H1 (cell line): ENCODE measurements around the gene OS9. TPM values are rescaled to one million over a fixed set of nuclear protein-coding genes. Genes with fewer than 3 reads are reported as not detected.
A peak's percentile ranks its signal among the peaks of the same experiment; 100 is the strongest.

Experiments used
- CTCF ChIA-PET: fragments of 300-600 bp; sonication (Branson Sonifier 250); formaldehyde crosslinking; loops from one replicate; lab custom pipeline; 2021; ENCODE audit not compliant: partially characterized antibody; lab: Charles Lee
- POLR2A ChIA-PET: fragments of 300-600 bp; sonication (Branson Sonifier 250); formaldehyde crosslinking; loops from one replicate; lab custom pipeline; 2021; ENCODE audit warnings: inconsistent platforms; ENCODE audit not compliant: partially characterized antibody; lab: Charles Lee
- DNase-seq, 2 experiments: peaks; one replicate each; pipeline versions ENCODE4 v3.0.0 to v3.0.0-alpha.2; 2010 to 2022; ENCODE audit warnings: low spot score in 2 of 2, low read depth in 1 of 2, mixed read lengths in 1 of 2
- FAIRE-seq: peaks from 2 replicates; lab custom pipeline; 2011; peaks lifted over from hg19 to GRCh38; lab: Jason Lieb, UNC
- H2AFZ ChIP-seq: 2 replicates; pipeline ENCODE4 v1.8.1; 2012; ENCODE audit warnings: low read length, inconsistent platforms
- H2AK5ac ChIP-seq: 2 replicates; pipeline ENCODE4 v1.6.1; 2013; ENCODE audit warnings: low read depth, low read length
- H2BK120ac ChIP-seq: replicated peaks from 2 replicates; pipeline ENCODE3; 2013; ENCODE audit warnings: low read depth, low read length, inconsistent platforms
- H2BK12ac ChIP-seq: 2 replicates; pipeline ENCODE4 v1.6.1; 2013; ENCODE audit warnings: low read depth, low read length
- H2BK15ac ChIP-seq: 2 replicates; pipeline ENCODE4 v1.6.1; 2013; ENCODE audit warnings: low read length
- H2BK20ac ChIP-seq: 2 replicates; pipeline ENCODE4 v1.6.1; 2013; ENCODE audit warnings: low read length
- H2BK5ac ChIP-seq: 2 replicates; pipeline ENCODE4 v1.6.1; 2013; ENCODE audit warnings: low read depth, low read length
- H3K14ac ChIP-seq: 2 replicates; pipeline ENCODE4 v1.6.1; 2013; ENCODE audit warnings: inconsistent platforms; ENCODE audit not compliant: insufficient read length
- H3K18ac ChIP-seq: 2 replicates; pipeline ENCODE4 v1.6.1; 2013; ENCODE audit warnings: low read length; ENCODE audit errors: extremely low read depth
- H3K23ac ChIP-seq: 2 replicates; pipeline ENCODE4 v1.6.1; 2013; ENCODE audit warnings: inconsistent platforms; ENCODE audit not compliant: insufficient read length
- H3K23me2 ChIP-seq: 2 replicates; pipeline ENCODE4 v1.6.1; 2013; ENCODE audit warnings: low read depth, low read length
- H3K27ac ChIP-seq: 2 replicates; pipeline ENCODE4 v1.6.1; 2011; ENCODE audit warnings: low read depth, low read length, inconsistent platforms
- H3K27me3 ChIP-seq, 4 experiments: replicated peaks in 1 of 4; 1 replicate in 1 of 4; 2 replicates in 3 of 4; pipeline versions ENCODE4 v1.6.1 to v1.8.1; 2011 to 2013; ENCODE audit warnings: low read length in 3 of 4, mild to moderate bottlenecking in 3 of 4, inconsistent platforms in 2 of 4, mixed read lengths in 2 of 4, moderate library complexity in 1 of 4; ENCODE audit not compliant: control insufficient read depth in 3 of 4, insufficient read depth in 3 of 4; ENCODE audit errors: extremely low read depth in 1 of 4
- H3K36me3 ChIP-seq, 4 experiments: 2 replicates each; pipeline versions ENCODE4 v1.6.1 to v1.8.1; 2011 to 2013; ENCODE audit warnings: mild to moderate bottlenecking in 4 of 4, low read length in 3 of 4, moderate library complexity in 2 of 4, control low read depth in 1 of 4, inconsistent platforms in 1 of 4; ENCODE audit not compliant: insufficient read depth in 4 of 4, control insufficient read depth in 2 of 4
- H3K4ac ChIP-seq: replicated peaks from 2 replicates; pipeline ENCODE3; 2013; ENCODE audit warnings: low read length, low read depth, mixed read lengths, inconsistent platforms; ENCODE audit not compliant: insufficient read length
- H3K4me1 ChIP-seq, 4 experiments: replicated peaks in 1 of 4; 1 replicate in 1 of 4; 2 replicates in 3 of 4; pipeline versions ENCODE4 v1.6.1 to v1.8.1; 2011 to 2013; ENCODE audit warnings: low read length in 3 of 4, inconsistent platforms in 2 of 4, mixed read lengths in 1 of 4; ENCODE audit not compliant: insufficient read depth in 4 of 4, control insufficient read depth in 3 of 4
- H3K4me2 ChIP-seq, 2 experiments: 2 replicates each; pipeline versions ENCODE4 v1.6.1 to v1.8.1; 2011 to 2013; ENCODE audit warnings: low read depth in 2 of 2, low read length in 2 of 2, control low read depth in 1 of 2, inconsistent platforms in 1 of 2, mild to moderate bottlenecking in 1 of 2; ENCODE audit not compliant: insufficient read depth in 1 of 2
- H3K4me3 ChIP-seq, 4 experiments: fragments of 200-600, 300-600 bp in 1 of 4; sonication (generic), shearing (Covaris generic), sonication (Bioruptor Twin) in 1 of 4; 2 replicates each; pipeline versions ENCODE4 v1.5.1 to v1.8.1; 2011 to 2016; ENCODE audit warnings: low read length in 4 of 4, low read depth in 3 of 4, control low read depth in 2 of 4, inconsistent platforms in 2 of 4, mild to moderate bottlenecking in 2 of 4, mixed read lengths in 1 of 4, moderate library complexity in 1 of 4; ENCODE audit not compliant: insufficient read depth in 2 of 4; ENCODE audit errors: extremely low read depth in 1 of 4
- H3K56ac ChIP-seq: replicated peaks from 2 replicates; pipeline ENCODE3; 2013; ENCODE audit warnings: low read depth, mild to moderate bottlenecking, mixed read lengths, low read length, inconsistent platforms; ENCODE audit not compliant: insufficient read length
- H3K79me1 ChIP-seq: 2 replicates; pipeline ENCODE4 v1.6.1; 2013; ENCODE audit warnings: low read depth, low read length, control low read depth
- H3K79me2 ChIP-seq, 2 experiments: 2 replicates each; pipeline versions ENCODE4 v1.6.1 to v1.8.1; 2012 to 2013; ENCODE audit warnings: low read length in 2 of 2, mild to moderate bottlenecking in 2 of 2, inconsistent platforms in 1 of 2; ENCODE audit not compliant: insufficient read depth in 2 of 2, control insufficient read depth in 1 of 2
- H3K9ac ChIP-seq, 4 experiments: replicated peaks in 1 of 4; 1 replicate in 1 of 4; 2 replicates in 3 of 4; pipeline versions ENCODE4 v1.6.1 to v1.8.1; 2011 to 2013; ENCODE audit warnings: low read depth in 3 of 4, low read length in 3 of 4, control low read depth in 2 of 4, mild to moderate bottlenecking in 2 of 4, moderate library complexity in 2 of 4, inconsistent platforms in 1 of 4; ENCODE audit errors: extremely low read depth in 1 of 4
- H3K9me3 ChIP-seq, 2 experiments: 2 replicates each; pipeline versions ENCODE4 v1.6.1 to v1.8.1; 2012 to 2013; ENCODE audit warnings: mild to moderate bottlenecking in 2 of 2, moderate library complexity in 2 of 2, control low read depth in 1 of 2, inconsistent platforms in 1 of 2, low read depth in 1 of 2, low read length in 1 of 2, mixed read lengths in 1 of 2; ENCODE audit not compliant: insufficient read depth in 2 of 2
- H4K20me1 ChIP-seq, 2 experiments: replicated peaks in 1 of 2; 2 replicates each; pipeline versions ENCODE3 to v1.8.1; 2011 to 2013; ENCODE audit warnings: inconsistent platforms in 2 of 2, low read length in 2 of 2, mild to moderate bottlenecking in 1 of 2; ENCODE audit not compliant: insufficient read depth in 2 of 2, control insufficient read depth in 1 of 2
- H4K5ac ChIP-seq: 2 replicates; pipeline ENCODE4 v1.6.1; 2013; ENCODE audit warnings: low read length, low read depth, mixed read lengths, inconsistent platforms; ENCODE audit not compliant: insufficient read length
- H4K8ac ChIP-seq: 2 replicates; pipeline ENCODE4 v1.8.0; 2013; ENCODE audit warnings: mild to moderate bottlenecking, moderate library complexity, low read length, inconsistent platforms; ENCODE audit not compliant: insufficient read depth; ENCODE audit errors: extremely low read depth
- H4K91ac ChIP-seq: replicated peaks from 2 replicates; pipeline ENCODE3; 2013; ENCODE audit warnings: low read length, mixed read lengths, inconsistent platforms; ENCODE audit not compliant: insufficient read length
- SIN3A ChIP-seq, 2 experiments: IDR thresholded peaks in 1 of 2; conservative IDR thresholded peaks in 1 of 2; 2 replicates each; pipeline ENCODE4 v1.6.1; 2011 to 2012; ENCODE audit warnings: low read length in 2 of 2, improper control_type of control experiment in 1 of 2, low read depth in 1 of 2, mild to moderate bottlenecking in 1 of 2
- TAF7 ChIP-seq: optimal IDR thresholded peaks from 2 replicates; pipeline ENCODE3; 2011; ENCODE audit warnings: low read depth, mild to moderate bottlenecking, inconsistent platforms, low read length, moderate library complexity, borderline replicate concordance
- WGBS, 2 experiments: shearing (Covaris generic) in 1 of 2; methylation state at CpG; one replicate each; pipeline versions ENCODE4 v1.1.6 to v1.1.7; 2013 to 2015; ENCODE audit warnings: low lambda C conversion rate in 2 of 2, mixed read lengths in 2 of 2, inconsistent platforms in 1 of 2, low coverage in 1 of 2, missing lambda C conversion rate in 1 of 2; ENCODE audit not compliant: insufficient replicate concordance in 2 of 2, insufficient coverage in 1 of 2, insufficient read length in 1 of 2; ENCODE audit errors: extremely low coverage in 1 of 2, missing lambda C conversion rate in 1 of 2; 5-methylcytosine and 5-hydroxymethylcytosine counted together
- polyA plus RNA-seq, 7 experiments: library from polyadenylated mRNA; depleted of rRNA in 3 of 7; stranded (reverse) in 5 of 7; unstranded in 2 of 7; fragments of >200 nt in 5 of 7; fragments of 200-250 nt in 2 of 7; gene quantifications; 1 replicate in 5 of 7; 2 replicates in 1 of 7; 4 replicates in 1 of 7; pipeline versions ENCODE4 v1.2.1 to v1.2.3, GENCODE V29; 2011 to 2013; ENCODE audit warnings: missing spikeins in 2 of 7, mixed read lengths in 2 of 7
- total RNA-seq: library from RNA; stranded (reverse); fragmentation: NEBNext Ultra II Directional; extraction: Animal tissue kit (Norgen Biotek cat#: 25700); gene quantifications from 2 replicates; pipeline ENCODE4 v1.2.1, GENCODE V29; 2021

The OS9 gene
- total and polyA plus RNA-seq, 2 of the 8 experiments (the other 6 are each of a cell fraction or from before 2014, with no cell fraction given), result 71.0 to 108 TPM

DNA sequence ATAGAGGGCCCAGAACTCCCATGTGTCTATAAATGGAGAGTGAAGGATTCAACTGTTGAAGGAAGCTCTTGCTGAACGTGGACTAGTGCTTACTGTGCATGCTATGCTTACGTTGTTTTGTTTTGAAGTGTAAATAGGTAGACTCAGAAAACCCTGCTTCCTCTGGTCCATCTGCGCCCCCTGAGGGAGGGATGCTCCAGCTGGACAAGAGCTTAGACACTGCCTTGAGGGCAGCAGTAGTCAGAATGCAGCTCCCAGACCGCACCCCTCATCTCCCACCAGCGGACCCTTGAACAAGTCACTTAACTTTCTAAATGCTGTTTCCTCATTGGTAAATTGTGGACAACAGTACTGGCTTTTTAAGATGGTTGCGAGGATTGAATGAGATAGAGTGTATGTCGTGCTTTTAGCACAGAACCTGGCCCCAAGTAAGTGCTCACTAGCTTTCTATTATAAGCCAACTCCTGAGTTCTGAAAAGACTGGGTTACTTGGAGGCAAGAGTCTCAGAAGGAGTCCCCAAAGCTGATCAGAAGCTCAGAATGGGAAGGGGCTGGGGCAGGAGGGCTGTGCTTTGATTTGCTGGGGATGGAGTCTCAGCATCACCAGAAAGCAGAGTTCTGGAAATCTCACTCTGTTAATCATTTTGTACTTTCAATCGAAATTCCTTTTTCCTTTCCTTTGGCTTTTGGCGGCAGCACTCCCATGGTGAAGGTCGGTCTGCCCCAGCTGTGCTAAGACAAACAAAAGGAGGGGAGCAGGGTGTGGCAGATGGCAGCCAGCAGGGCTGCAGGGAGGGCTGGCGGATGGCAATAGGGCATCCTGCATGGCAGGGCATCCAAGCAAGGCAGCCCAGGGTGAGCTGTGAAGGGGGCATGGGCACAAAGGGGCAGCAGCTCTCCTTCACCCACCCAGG is 29.0 kb downstream of the OS9 start:
- Histone ChIP-seq H3K36me3 (peaks cover 0 to 12% (median 3%) of the 10 kb centered on the region in 4 experiments; a peak in 3 of 8 replicates), H3K27me3 (peaks cover 17 to 40% (median 31%) of the 10 kb centered on the region in 4 experiments), H2BK12ac (no peak overlapping the region), H3K4me1 (peaks cover 0 to 20% (median 13%) of the 10 kb centered on the region in 4 experiments; a peak in 5 of 7 replicates), H2AK5ac (no peak overlapping the region), H3K4ac (no peak overlapping the region), H3K23ac (no peak overlapping the region), H3K4me2 (no peak overlapping the region), H3K27ac (no peak overlapping the region), H3K4me3 (no peak overlapping the region), H4K8ac (no peak overlapping the region), H3K9me3 (no peaks in the 10 kb centered on the region), H3K14ac (no peak overlapping the region), H3K23me2 (peaks cover 12% of the 10 kb centered on the region; the same call in 1 of the 2 replicates), H3K79me2 (no peaks in the 10 kb centered on the region), H3K18ac (no peak overlapping the region)
- ChIA-PET POLR2A (interaction anchor here (0.6 to 7.4 kb wide), 9 partner anchors 10 to 132 kb away, joined by 3 to 59 read pairs (median 4); partner anchors contain the start of genes AGAP2, CYP27B1, PIP4K2C and TSPAN31), CTCF (interaction anchor here (0.6 to 11.7 kb wide), 10 partner anchors 15 to 694 kb away, joined by 3 to 149 read pairs (median 4); partner anchors contain the start of genes AGAP2 and OS9)
- 68% methylated on average over 11 of the region's 11 CpGs; no CpG with 5 or more reads in 1 of the 2 experiments for WGBS, 2 experiments
- peak in 1 of 2 experiments; percentile 41 for DNase-seq
- TF ChIP-seq SIN3A (conservative IDR thresholded peaks at IDR 0.05 in 1 of 2, IDR thresholded peaks at IDR 0.05 in 1 of 2; ENCODE audit: low read depth in 1 of 2, low read length in 2 of 2) (0 out of 4 replicates have a peak, but pooled peaks of 1 of the 2 experiments have one; percentile 26), TAF7 (no peak)
- TF ChIP-seq, all 59 proteins: peak for 1
- Histone ChIP-seq H3K56ac (no peak overlapping the region), H2BK5ac (no peak overlapping the region), H2BK120ac (no peak overlapping the region), H4K91ac (no peak overlapping the region), H2BK15ac (no peak overlapping the region), H4K5ac (no peak overlapping the region), H3K79me1 (no peaks in the 10 kb centered on the region), H3K9ac (no peak overlapping the region), H4K20me1 (peaks cover 2 to 9% of the 10 kb centered on the region in 2 experiments), H2AFZ (no peak overlapping the region), H2BK20ac (no peak overlapping the region)
- no peak for FAIRE-seq
